Endothelial cell of umbilical vein (primary cell): Measurements from ENCODE around the gene SEMA3A. TPM values are rescaled to one million over a fixed set of nuclear protein-coding genes. Genes with fewer than 3 reads are reported as not detected.

ENCODE experiments used
- BruUV-seq: library from RNA; stranded (reverse); fragments of 400-500 nt; replicated peaks from 2 replicates; lab custom pipeline; 2021; lab: Mats Ljungman, UMichigan
- CTCF ChIA-PET: fragments of 300-600, 350-600 bp; sonication (Branson Sonifier 250); formaldehyde crosslinking; loops from one replicate; lab custom pipeline; 2021; ENCODE audit warnings: antibody characterized with exemption, inconsistent platforms; lab: Charles Lee
- POLR2A ChIA-PET: fragments of 300-600, 350-600 bp; sonication (Branson Sonifier 250); formaldehyde crosslinking; loops from one replicate; lab custom pipeline; 2021; ENCODE audit warnings: antibody characterized with exemption, inconsistent platforms; lab: Charles Lee
- DNase-seq: peaks from one replicate; pipeline ENCODE4 v3.0.0-alpha.2; 2011; ENCODE audit warnings: low read depth, low spot score
- FAIRE-seq: peaks from 2 replicates; lab custom pipeline; 2011; peaks lifted over from hg19 to GRCh38; lab: Jason Lieb, UNC
- H2AFZ ChIP-seq: 2 replicates; pipeline ENCODE4 v1.6.0; 2012; ENCODE audit warnings: low read depth, low read length, control low read depth, inconsistent platforms
- H3K27ac ChIP-seq: 2 replicates; pipeline ENCODE4 v1.5.1; 2011; ENCODE audit warnings: low read depth, mild to moderate bottlenecking, control low read depth, low read length, moderate library complexity; ENCODE audit not compliant: insufficient read depth
- H3K27me3 ChIP-seq, 2 experiments: 2 replicates each; pipeline versions ENCODE4 v1.6.0 to v1.6.1; 2011; ENCODE audit warnings: low read length in 2 of 2, mixed read lengths in 1 of 2; ENCODE audit not compliant: control insufficient read depth in 2 of 2, insufficient read depth in 2 of 2
- H3K36me3 ChIP-seq, 2 experiments: 2 replicates in 1 of 2; 3 replicates in 1 of 2; pipeline ENCODE4 v1.5.1; 2011; ENCODE audit warnings: low read length in 2 of 2, mild to moderate bottlenecking in 1 of 2, moderate library complexity in 1 of 2; ENCODE audit not compliant: control insufficient read depth in 2 of 2, insufficient read depth in 2 of 2; ENCODE audit errors: extremely low read depth in 1 of 2
- H3K4me1 ChIP-seq: 3 replicates; pipeline ENCODE4 v1.5.1; 2011; ENCODE audit warnings: mild to moderate bottlenecking, low read length; ENCODE audit not compliant: control insufficient read depth, insufficient read depth; ENCODE audit errors: extremely low read depth
- H3K4me2 ChIP-seq: 2 replicates; pipeline ENCODE4 v1.6.1; 2011; ENCODE audit warnings: low read length, control low read depth, mixed read lengths; ENCODE audit not compliant: insufficient read depth
- H3K4me3 ChIP-seq, 3 experiments: fragments of 200-600 bp in 1 of 3; sonication (generic), shearing (Covaris generic) in 1 of 3; replicated peaks in 1 of 3; 2 replicates each; pipeline ENCODE4 v1.5.1; 2011 to 2016; ENCODE audit warnings: control low read depth in 3 of 3, low read length in 3 of 3, mild to moderate bottlenecking in 2 of 3, inconsistent platforms in 1 of 3, low read depth in 1 of 3, moderate library complexity in 1 of 3; ENCODE audit not compliant: insufficient read depth in 1 of 3
- H3K79me2 ChIP-seq: 2 replicates; pipeline ENCODE4 v1.6.0; 2012; ENCODE audit warnings: low read length, inconsistent platforms; ENCODE audit not compliant: control insufficient read depth, insufficient read depth
- H3K9ac ChIP-seq: replicated peaks from 2 replicates; pipeline ENCODE3; 2011; ENCODE audit warnings: low read length, control low read depth; ENCODE audit not compliant: insufficient read depth; ENCODE audit errors: extremely low read depth
- H3K9me1 ChIP-seq: replicated peaks from 3 replicates; pipeline ENCODE4 v1.6.0; 2011; ENCODE audit warnings: mild to moderate bottlenecking, low read length; ENCODE audit not compliant: control insufficient read depth, insufficient read depth; ENCODE audit errors: extremely low read depth
- H3K9me3 ChIP-seq: replicated peaks from 2 replicates; pipeline ENCODE4 v1.5.1; 2012; ENCODE audit warnings: low read length, inconsistent platforms; ENCODE audit not compliant: control insufficient read depth, insufficient read depth
- H4K20me1 ChIP-seq: replicated peaks from 2 replicates; pipeline ENCODE3; 2011; ENCODE audit warnings: mild to moderate bottlenecking, low read length; ENCODE audit not compliant: control insufficient read depth, insufficient read depth; ENCODE audit errors: extremely low read depth
- EZH2 ChIP-seq: IDR thresholded peaks from 2 replicates; pipeline ENCODE4 v1.6.1; 2012; ENCODE audit warnings: borderline replicate concordance, low read depth, mild to moderate bottlenecking, moderate library complexity, low read length, inconsistent platforms; ENCODE audit not compliant: severe bottlenecking
- FOS ChIP-seq: IDR thresholded peaks from 2 replicates; pipeline ENCODE4 v1.6.1; 2011; ENCODE audit warnings: mild to moderate bottlenecking, low read length, moderate library complexity, borderline replicate concordance; ENCODE audit not compliant: insufficient read depth
- GATA2 ChIP-seq: IDR thresholded peaks from 2 replicates; pipeline ENCODE4 v1.7.0; 2011; ENCODE audit warnings: low read depth, mild to moderate bottlenecking, moderate library complexity, mixed read lengths, low read length; ENCODE audit not compliant: insufficient read length, insufficient read depth
- JUN ChIP-seq: IDR thresholded peaks from 2 replicates; pipeline ENCODE4 v1.6.1; 2011; ENCODE audit warnings: borderline replicate concordance, low read depth; ENCODE audit not compliant: insufficient read length, insufficient read depth
- MYC ChIP-seq: IDR thresholded peaks from one replicate; pipeline ENCODE4 v1.6.1; 2011; ENCODE audit warnings: mild to moderate bottlenecking, low read depth, low read length
- POLR2A ChIP-seq: IDR thresholded peaks from 2 replicates; pipeline ENCODE4 v1.6.1; 2012; ENCODE audit warnings: low read depth, mild to moderate bottlenecking, control low read depth, low read length
- POLR2AphosphoS5 ChIP-seq: IDR thresholded peaks from 2 replicates; pipeline ENCODE4 v1.6.1; 2012; ENCODE audit warnings: low read depth, mild to moderate bottlenecking, control low read depth, low read length, moderate library complexity; ENCODE audit not compliant: insufficient read depth
- dilution Hi-C: fragments of 300-500 bp; cut with MboI; formaldehyde crosslinking; loops from one replicate; pipeline ENCODE4 v1.15.0; 2019; ENCODE audit warnings: low sequenced_read_pairs; ENCODE audit not compliant: extremely low pct_ligation_motif_present
- intact Hi-C: fragments of 100-400 bp; cut with micrococcal nuclease; formaldehyde crosslinking; loops from one replicate; pipeline ENCODE4 v1.10.0; 2022
- polyA plus RNA-seq, 4 experiments: library from polyadenylated mRNA; depleted of rRNA in 3 of 4; stranded (reverse) in 3 of 4; unstranded in 1 of 4; fragments of >200 nt; gene quantifications; 2 replicates each; pipeline versions ENCODE4 v1.2.1 to v1.2.3, GENCODE V29; 2011 to 2012; ENCODE audit warnings: missing spikeins in 1 of 4
- total RNA-seq: library from RNA; stranded (reverse); gene quantifications from 2 replicates; pipeline ENCODE4 v1.2.3, GENCODE V29; 2021
- TF ChIP-seq, protein P1 (sequence below): IDR thresholded peaks from 2 replicates; pipeline ENCODE4 v1.6.1; 2011; ENCODE audit not compliant: insufficient read depth, insufficient read length
- TF ChIP-seq, protein P2 (sequence below), 2 donors: IDR thresholded peaks; 1 replicate in 1 of 2; 2 replicates in 1 of 2; pipeline ENCODE4 v1.5.1; 2011; ENCODE audit warnings: low read length in 2 of 2, mild to moderate bottlenecking in 2 of 2, moderate library complexity in 2 of 2, control low read depth in 1 of 2, inconsistent platforms in 1 of 2, low read depth in 1 of 2; ENCODE audit not compliant: insufficient read depth in 1 of 2; ENCODE audit errors: extremely low read depth in 1 of 2

Gene SEMA3A
- total and polyA plus RNA-seq, 2 donors (not counting 3 experiments of a cell fraction or from before 2014, with no cell fraction given) = 0.68 to 1.2 TPM

GRCh38 chr7:84226759-84227158, 32.2 kb upstream of the SEMA3A start:
- Histone ChIP-seq H3K9me3 (no peaks in the 10 kb centered on the region), H4K20me1 (no peaks in the 10 kb centered on the region), H3K9ac (no peak overlapping the region), H3K4me1 (no peaks in the 10 kb centered on the region), H3K36me3 (no peaks in the 10 kb centered on the region), H3K79me2 (no peaks in the 10 kb centered on the region), H3K9me1 (no peaks in the 10 kb centered on the region), H3K4me2 (no peak overlapping the region), H3K4me3 (no peak overlapping the region), H3K27me3 (no peaks in the 10 kb centered on the region), H3K27ac (no peak overlapping the region), H2AFZ (no peak overlapping the region)
- FAIRE-seq (no peak), DNase-seq (no peak)
- dilution Hi-C loops (no loop called here), intact Hi-C loops (no loop called here)
- CTCF ChIA-PET = no interaction called here
- no peak for TF ChIP-seq POLR2A
- no peak for TF ChIP-seq JUN
- TF ChIP-seq GATA2 = no peak
- TF ChIP-seq, protein P1, sequence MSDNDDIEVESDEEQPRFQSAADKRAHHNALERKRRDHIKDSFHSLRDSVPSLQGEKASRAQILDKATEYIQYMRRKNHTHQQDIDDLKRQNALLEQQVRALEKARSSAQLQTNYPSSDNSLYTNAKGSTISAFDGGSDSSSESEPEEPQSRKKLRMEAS = no peak
- no peak for TF ChIP-seq EZH2
- TF ChIP-seq MYC = no peak
- TF ChIP-seq, protein P2, sequence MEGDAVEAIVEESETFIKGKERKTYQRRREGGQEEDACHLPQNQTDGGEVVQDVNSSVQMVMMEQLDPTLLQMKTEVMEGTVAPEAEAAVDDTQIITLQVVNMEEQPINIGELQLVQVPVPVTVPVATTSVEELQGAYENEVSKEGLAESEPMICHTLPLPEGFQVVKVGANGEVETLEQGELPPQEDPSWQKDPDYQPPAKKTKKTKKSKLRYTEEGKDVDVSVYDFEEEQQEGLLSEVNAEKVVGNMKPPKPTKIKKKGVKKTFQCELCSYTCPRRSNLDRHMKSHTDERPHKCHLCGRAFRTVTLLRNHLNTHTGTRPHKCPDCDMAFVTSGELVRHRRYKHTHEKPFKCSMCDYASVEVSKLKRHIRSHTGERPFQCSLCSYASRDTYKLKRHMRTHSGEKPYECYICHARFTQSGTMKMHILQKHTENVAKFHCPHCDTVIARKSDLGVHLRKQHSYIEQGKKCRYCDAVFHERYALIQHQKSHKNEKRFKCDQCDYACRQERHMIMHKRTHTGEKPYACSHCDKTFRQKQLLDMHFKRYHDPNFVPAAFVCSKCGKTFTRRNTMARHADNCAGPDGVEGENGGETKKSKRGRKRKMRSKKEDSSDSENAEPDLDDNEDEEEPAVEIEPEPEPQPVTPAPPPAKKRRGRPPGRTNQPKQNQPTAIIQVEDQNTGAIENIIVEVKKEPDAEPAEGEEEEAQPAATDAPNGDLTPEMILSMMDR (IDR thresholded peaks at IDR 0.05; ENCODE audit: extremely low read depth in 1 of 2, insufficient read depth in 1 of 2, low read depth in 1 of 2, low read length in 2 of 2) = no peak
- no peak for TF ChIP-seq FOS
- TF ChIP-seq POLR2AphosphoS5 = no peak
- POLR2A ChIA-PET = no interaction called here
- BruUV-seq = no TSS peak
